NCI-H2196 (cell line): ENCODE measurements around the gene GSDME.

ENCODE experiments used
- DNase-seq: peaks from one replicate; lab custom pipeline; 2025; ENCODE audit not compliant: unreplicated experiment; lab: John Stamatoyannopoulos, UW

Gene GSDME

GRCh38 chr7:24707988-24708615 lies 49.2 kb downstream of the GSDME start:
- no peak for DNase-seq

GRCh38 chr7:24706211-24707170 lies 50.8 kb downstream of the GSDME start:
- no peak for DNase-seq

GRCh38 chr7:24705461-24705954 lies 51.8 kb downstream of the GSDME start:
- DNase-seq: no peak

- DNase-seq: no peak
Measured at GRCh38 chr7:24704311-24704710, 53.0 kb downstream of the GSDME start.

- no peak for DNase-seq
Measured at GRCh38 chr7:24703296-24703695, 54.0 kb downstream of the GSDME start.

- DNase-seq: no peak
Measured at GRCh38 chr7:24702755-24703154, 54.5 kb downstream of the GSDME start.

- no peak for DNase-seq
Measured at GRCh38 chr7:24701261-24702235, 55.7 kb downstream of the GSDME start.

GRCh38 chr7:24700521-24701260 lies 56.6 kb downstream of the GSDME start:
- DNase-seq: no peak

- DNase-seq: no peak
Measured at GRCh38 chr7:24698531-24699266, 58.6 kb downstream of the GSDME start.

- no peak for DNase-seq
Measured at GRCh38 chr7:24697416-24697815, 59.8 kb downstream of the GSDME start.

GRCh38 chr7:24692592-24692991 lies 64.7 kb downstream of the GSDME start:
- no peak for DNase-seq

- no peak for DNase-seq
Measured at GRCh38 chr7:24690251-24690650, 67.0 kb downstream of the GSDME start.

- no peak for DNase-seq
Measured at GRCh38 chr7:24685708-24686107, 71.6 kb downstream of the GSDME start.

- no peak for DNase-seq
Measured at GRCh38 chr7:24670782-24671181, 86.5 kb downstream of the GSDME start.

GRCh38 chr7:24669971-24670591 lies 87.2 kb downstream of the GSDME start:
- DNase-seq: no peak

- no peak for DNase-seq
Measured at GRCh38 chr7:24668927-24669635, 88.2 kb downstream of the GSDME start.

- DNase-seq: peak; percentile 52
Measured at GRCh38 chr7:24665564-24666294, 91.5 kb downstream of the GSDME start.

GRCh38 chr7:24660546-24660945 lies 96.7 kb downstream of the GSDME start:
- no peak for DNase-seq
